Activated naive CD8-positive, alpha-beta T cell treated with anti-CD3 and anti-CD28 coated beads, Interleukin-2, amount 50 U/mL, for 24 hours (primary cell): ENCODE data around the gene KIAA1586.
"Not testable (repeated sequence)": the region's sequence is repeated elsewhere in the genome, so short reads cannot be mapped to it uniquely, and the experiment has no call there.

ENCODE experiments used
- ATAC-seq: fragments of 150-1000 bp; cut with Tn5 transposase; one replicate; pipeline ENCODE4 v1.10.0; 2021
- DNase-seq: peaks from one replicate; pipeline ENCODE4 v3.0.0; 2021
- H3K27ac Mint-ChIP-seq: one replicate; pipeline ENCODE4 v1.8.0; 2021; ENCODE audit warnings: mild to moderate bottlenecking, mixed read lengths
- H3K27me3 Mint-ChIP-seq: one replicate; pipeline ENCODE4 v1.8.0; 2021; ENCODE audit warnings: mixed read lengths
- H3K36me3 Mint-ChIP-seq: one replicate; pipeline ENCODE4 v1.8.0; 2021; ENCODE audit warnings: low read depth, mixed read lengths
- H3K4me1 Mint-ChIP-seq: one replicate; pipeline ENCODE4 v1.8.0; 2021; ENCODE audit warnings: mixed read lengths
- H3K4me3 Mint-ChIP-seq: one replicate; pipeline ENCODE4 v1.8.0; 2021; ENCODE audit warnings: mild to moderate bottlenecking, moderate library complexity, mixed read lengths
- H3K9me3 Mint-ChIP-seq: one replicate; pipeline ENCODE4 v1.8.0; 2021; ENCODE audit warnings: mixed read lengths

The KIAA1586 gene

GRCh38 chr6:57027301-57027700 lies 19.2 kb upstream of the KIAA1586 start:
- ATAC-seq (no peak), DNase-seq (no peak)
- Mint-ChIP-seq H3K27me3 (peaks cover 4% of the 10 kb centered on the region), H3K36me3 (no peaks in the 10 kb centered on the region), H3K27ac (no peak overlapping the region), H3K9me3 (peaks cover 14% of the 10 kb centered on the region), H3K4me1 (no peaks in the 10 kb centered on the region), H3K4me3 (no peak overlapping the region)

- no peak overlapping the region for H3K27ac Mint-ChIP-seq
- ATAC-seq (no peak), DNase-seq (no peak)
- H3K27me3 Mint-ChIP-seq = peaks cover 4% of the 10 kb centered on the region
- H3K4me1 Mint-ChIP-seq = no peaks in the 10 kb centered on the region
- no peak overlapping the region for H3K4me3 Mint-ChIP-seq
- H3K9me3 Mint-ChIP-seq = peaks cover 9% of the 10 kb centered on the region
- H3K36me3 Mint-ChIP-seq = no peaks in the 10 kb centered on the region
Observed at GRCh38 chr6:57029213-57029612, 17.3 kb upstream of the KIAA1586 start.

DNA sequence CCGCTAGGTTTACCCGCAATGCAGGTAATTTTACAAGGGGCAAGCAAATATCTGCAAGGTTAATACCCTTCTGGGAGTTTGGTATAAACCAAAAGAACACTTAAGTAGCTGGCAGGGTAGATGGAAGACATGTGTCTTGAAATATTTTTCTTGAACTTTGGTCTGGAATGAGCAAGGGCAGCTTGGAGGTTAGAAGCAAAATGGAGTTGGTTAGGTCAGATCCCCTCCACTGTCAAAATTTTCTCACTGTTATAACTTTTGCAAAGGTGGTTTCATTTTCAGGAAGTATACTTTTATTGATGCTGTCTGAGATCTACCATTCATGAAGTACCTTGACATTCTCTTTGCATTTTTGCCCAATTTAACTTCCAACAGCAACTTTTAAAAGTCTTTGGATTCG lies 13.3 kb upstream of the KIAA1586 start:
- H3K9me3 Mint-ChIP-seq = no peaks in the 10 kb centered on the region
- H3K4me1 Mint-ChIP-seq = no peaks in the 10 kb centered on the region
- H3K27me3 Mint-ChIP-seq = peaks cover 12% of the 10 kb centered on the region
- no peak for DNase-seq
- no peak overlapping the region for H3K27ac Mint-ChIP-seq
- ATAC-seq = no peak
- H3K4me3 Mint-ChIP-seq = no peak overlapping the region
- H3K36me3 Mint-ChIP-seq = no peaks in the 10 kb centered on the region

DNA sequence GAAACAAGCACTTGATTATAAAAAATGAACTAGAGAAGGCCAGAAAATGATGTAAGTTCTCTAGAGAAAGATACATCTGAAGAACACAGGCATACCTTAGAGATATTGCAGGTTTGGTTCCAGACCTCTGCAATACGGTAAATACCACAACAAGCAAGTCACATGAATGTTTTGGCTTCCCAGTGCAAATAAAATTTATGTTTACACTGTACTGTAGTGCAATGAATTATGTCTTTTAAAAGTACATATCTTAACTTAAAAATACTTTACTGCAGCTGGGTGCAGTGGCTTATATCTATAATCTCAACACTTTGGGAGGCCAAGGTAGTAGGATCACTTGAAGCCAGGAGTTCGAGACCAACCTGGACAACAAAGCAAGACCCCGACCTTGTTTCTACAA lies 10.9 kb upstream of the KIAA1586 start:
- Mint-ChIP-seq H3K4me3 (no peak overlapping the region), H3K27ac (no peak overlapping the region), H3K4me1 (no peaks in the 10 kb centered on the region), H3K9me3 (no peaks in the 10 kb centered on the region), H3K27me3 (peaks cover 15% of the 10 kb centered on the region), H3K36me3 (no peaks in the 10 kb centered on the region)
- DNase-seq = no peak
- ATAC-seq = no peak

GRCh38 chr6:57038906-57039305 lies 7.6 kb upstream of the KIAA1586 start:
- ATAC-seq (no peak), DNase-seq (no peak)
- Mint-ChIP-seq H3K9me3 (no peaks in the 10 kb centered on the region), H3K36me3 (no peaks in the 10 kb centered on the region), H3K4me1 (no peaks in the 10 kb centered on the region), H3K4me3 (no peak overlapping the region), H3K27me3 (peaks cover 28% of the 10 kb centered on the region), H3K27ac (no peak overlapping the region)

DNA sequence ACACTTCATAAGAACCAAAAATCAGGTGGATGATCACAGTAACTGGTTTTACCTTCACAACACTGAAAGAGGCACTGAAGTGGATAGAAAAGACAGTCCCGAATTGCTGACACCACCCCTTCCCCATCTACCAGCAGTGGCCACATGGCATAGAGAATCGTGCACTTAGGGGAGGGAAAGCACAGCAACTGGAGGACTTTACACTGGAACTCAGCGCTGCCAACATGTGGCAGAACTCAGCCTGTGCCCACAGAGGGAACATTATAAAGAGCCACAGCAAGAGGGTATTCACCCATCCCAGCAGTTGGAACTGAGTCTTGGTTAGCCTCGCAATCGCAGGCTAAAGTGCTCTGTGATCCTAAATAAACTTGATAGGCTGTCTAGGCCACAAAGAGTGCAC lies 6.5 kb upstream of the KIAA1586 start:
- Mint-ChIP-seq H3K4me3 (no peak overlapping the region), H3K27me3 (peaks cover 34% of the 10 kb centered on the region), H3K27ac (no peak overlapping the region), H3K9me3 (no peaks in the 10 kb centered on the region), H3K4me1 (no peaks in the 10 kb centered on the region), H3K36me3 (no peaks in the 10 kb centered on the region)
- ATAC-seq = no peak
- DNase-seq = no peak

DNA sequence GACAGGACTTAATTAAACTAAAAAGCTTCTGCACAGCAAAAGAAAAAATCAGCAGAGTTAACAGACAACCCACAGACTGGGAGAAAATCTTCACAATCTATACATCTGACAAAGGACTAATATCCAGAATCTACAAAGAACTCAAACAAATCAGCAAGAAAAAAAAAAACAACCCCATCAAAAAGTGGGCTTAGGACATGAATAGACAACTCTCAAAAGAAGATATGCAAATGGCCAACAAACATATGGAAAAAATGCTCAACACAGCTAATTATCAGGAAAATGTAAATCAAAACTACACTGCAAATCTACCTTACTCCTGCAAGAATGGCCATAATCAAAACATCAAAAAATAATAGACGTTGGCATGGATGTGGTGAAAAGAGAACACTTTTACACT lies 2.4 kb upstream of the KIAA1586 start:
- Mint-ChIP-seq H3K27me3 (peaks cover 34% of the 10 kb centered on the region), H3K36me3 (peaks cover 10% of the 10 kb centered on the region), H3K4me1 (peaks cover 19% of the 10 kb centered on the region)
- H3K4me3 Mint-ChIP-seq, H3K27ac Mint-ChIP-seq, H3K9me3 Mint-ChIP-seq, DNase-seq, ATAC-seq: not testable (repeated sequence)

GRCh38 chr6:57044568-57044967 lies 1.9 kb upstream of the KIAA1586 start:
- no peak for DNase-seq
- no peak for ATAC-seq
- peaks cover 15% of the 10 kb centered on the region for H3K36me3 Mint-ChIP-seq
- peaks cover 34% of the 10 kb centered on the region for H3K27me3 Mint-ChIP-seq
- H3K27ac Mint-ChIP-seq = no peak overlapping the region
- H3K4me3 Mint-ChIP-seq = no peak overlapping the region
- H3K9me3 Mint-ChIP-seq = no peaks in the 10 kb centered on the region
- H3K4me1 Mint-ChIP-seq = peaks cover 23% of the 10 kb centered on the region

- not testable (repeated sequence) for H3K27ac Mint-ChIP-seq, H3K4me3 Mint-ChIP-seq, H3K9me3 Mint-ChIP-seq, DNase-seq
- Mint-ChIP-seq H3K4me1 (peaks cover 25% of the 10 kb centered on the region), H3K27me3 (peaks cover 23% of the 10 kb centered on the region), H3K36me3 (peaks cover 33% of the 10 kb centered on the region)
- ATAC-seq = peak; percentile 18
Observed at GRCh38 chr6:57047257-57047585, 728 bp downstream of the KIAA1586 start.

GRCh38 chr6:57047859-57048258 lies 1.4 kb downstream of the KIAA1586 start:
- H3K9me3 Mint-ChIP-seq, H3K27ac Mint-ChIP-seq, DNase-seq, ATAC-seq: not testable (repeated sequence)
- H3K36me3 Mint-ChIP-seq = peaks cover 36% of the 10 kb centered on the region
- H3K27me3 Mint-ChIP-seq = peaks cover 23% of the 10 kb centered on the region
- peak overlapping the region; percentile 67 for H3K4me3 Mint-ChIP-seq
- peaks cover 25% of the 10 kb centered on the region for H3K4me1 Mint-ChIP-seq

- Mint-ChIP-seq H3K4me1 (peaks cover 25% of the 10 kb centered on the region), H3K27me3 (peaks cover 20% of the 10 kb centered on the region), H3K9me3 (no peaks in the 10 kb centered on the region), H3K4me3 (peak overlapping the region; percentile 67), H3K27ac (no peak overlapping the region), H3K36me3 (peaks cover 42% of the 10 kb centered on the region)
- DNase-seq = no peak
- no peak for ATAC-seq
Observed at GRCh38 chr6:57048577-57048976, 2.1 kb downstream of the KIAA1586 start.

GRCh38 chr6:57063847-57064246 lies 17.4 kb downstream of the KIAA1586 start:
- Mint-ChIP-seq H3K9me3 (no peaks in the 10 kb centered on the region), H3K4me3 (no peak overlapping the region), H3K27me3 (no peaks in the 10 kb centered on the region), H3K27ac (no peak overlapping the region), H3K36me3 (peaks cover 24% of the 10 kb centered on the region), H3K4me1 (peaks cover 3% of the 10 kb centered on the region)
- no peak for DNase-seq
- ATAC-seq = no peak

GRCh38 chr6:57064809-57065208 lies 18.3 kb downstream of the KIAA1586 start:
- DNase-seq (no peak), ATAC-seq (no peak)
- Mint-ChIP-seq H3K36me3 (peaks cover 20% of the 10 kb centered on the region), H3K27me3 (no peaks in the 10 kb centered on the region), H3K4me3 (no peak overlapping the region), H3K9me3 (no peaks in the 10 kb centered on the region), H3K27ac (no peak overlapping the region), H3K4me1 (peaks cover 3% of the 10 kb centered on the region)

DNA sequence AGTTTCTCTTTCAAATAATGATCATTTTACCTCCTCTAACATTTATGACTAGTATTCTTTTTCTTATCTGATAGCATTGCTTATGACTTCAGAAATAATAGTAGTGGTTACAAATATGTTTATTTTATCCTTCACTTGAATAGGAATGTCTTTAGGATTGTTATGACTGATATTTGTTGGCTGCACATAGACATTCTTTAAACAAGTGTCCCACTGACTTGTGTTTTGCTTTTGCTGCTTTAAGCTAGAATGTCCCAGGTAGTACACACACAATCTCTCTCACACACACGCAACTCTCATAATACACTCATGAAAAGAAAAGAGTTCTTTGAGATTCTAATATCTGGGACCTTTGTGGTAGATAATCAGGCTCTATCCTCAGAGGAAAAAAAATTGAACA lies 21.6 kb downstream of the KIAA1586 start:
- DNase-seq (no peak), ATAC-seq (no peak)
- no peaks in the 10 kb centered on the region for H3K9me3 Mint-ChIP-seq
- H3K4me1 Mint-ChIP-seq = peaks cover 3% of the 10 kb centered on the region
- H3K4me3 Mint-ChIP-seq = no peak overlapping the region
- no peak overlapping the region for H3K27ac Mint-ChIP-seq
- no peaks in the 10 kb centered on the region for H3K27me3 Mint-ChIP-seq
- peaks cover 7% of the 10 kb centered on the region for H3K36me3 Mint-ChIP-seq

- Mint-ChIP-seq H3K9me3 (no peaks in the 10 kb centered on the region), H3K4me1 (peaks cover 3% of the 10 kb centered on the region), H3K4me3 (no peak overlapping the region), H3K27me3 (no peaks in the 10 kb centered on the region), H3K36me3 (peaks cover 8% of the 10 kb centered on the region), H3K27ac (no peak overlapping the region)
- DNase-seq (no peak), ATAC-seq (no peak)
Observed at GRCh38 chr6:57069228-57069627, 22.7 kb downstream of the KIAA1586 start.

DNA sequence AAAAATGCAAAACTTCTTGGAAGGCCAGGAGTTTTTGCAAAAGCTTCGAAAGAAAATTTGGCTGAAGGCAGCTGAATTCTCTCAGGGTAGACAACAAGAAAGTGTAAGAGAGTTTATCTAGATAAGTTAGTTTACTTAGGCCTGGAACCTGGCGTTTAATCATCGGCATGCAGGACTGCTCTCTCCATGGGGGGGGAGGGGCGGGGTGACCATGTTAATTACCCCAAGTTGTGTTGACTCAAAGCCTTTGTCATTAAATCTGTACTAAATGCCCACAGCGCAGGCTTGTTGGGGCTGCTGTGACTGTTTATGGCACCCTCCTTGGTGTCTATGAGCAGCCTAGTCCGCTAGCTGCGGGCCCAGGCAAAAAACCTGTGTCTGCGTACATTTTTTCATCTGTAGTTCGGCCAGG lies 23.4 kb downstream of the KIAA1586 start:
- Mint-ChIP-seq H3K9me3 (no peaks in the 10 kb centered on the region), H3K27ac (no peak overlapping the region), H3K36me3 (peaks cover 6% of the 10 kb centered on the region), H3K4me3 (no peak overlapping the region), H3K27me3 (no peaks in the 10 kb centered on the region), H3K4me1 (peaks cover 1% of the 10 kb centered on the region)
- DNase-seq (no peak), ATAC-seq (no peak)
